A549 (cell line): ENCODE data around the gene AAK1. TPM values are rescaled to one million over a fixed set of nuclear protein-coding genes. Genes with fewer than 3 reads are reported as not detected.
"Not testable (repeated sequence)": the region's sequence is repeated elsewhere in the genome, so short reads cannot be mapped to it uniquely, and the experiment has no call there.

Experiments used
- ATAC-seq, 2 experiments: fragments of 200-7000 bp in 1 of 2; fragments of >200 bp in 1 of 2; cut with Nextera tagmentation in 1 of 2; cut with Tn5 transposase in 1 of 2; 3 replicates each; pipeline versions ENCODE4 v1.8.0 to v1.9.1; 2018 to 2020; ENCODE audit warnings: mild to moderate bottlenecking in 1 of 2, moderate library complexity in 1 of 2
- CTCF ChIA-PET: fragments of 300-600 bp; sonication (Branson Sonifier 250); formaldehyde crosslinking; extraction: SDS; loops from one replicate; lab custom pipeline; 2021; ENCODE audit warnings: antibody characterized with exemption, inconsistent platforms; lab: Yijun Ruan, JAX
- POLR2A ChIA-PET: fragments of 350-600 bp; formaldehyde crosslinking; extraction: SDS; loops from one replicate; lab custom pipeline; 2021; ENCODE audit warnings: antibody characterized with exemption, inconsistent platforms; lab: Yijun Ruan, JAX
- DNase-seq, 2 experiments: peaks; one replicate each; pipeline versions ENCODE4 v3.0.0 to v3.0.0-alpha.2; 2011 to 2016; ENCODE audit warnings: low read depth in 1 of 2, low spot score in 1 of 2
- FAIRE-seq: peaks from 2 replicates; lab custom pipeline; 2011; peaks lifted over from hg19 to GRCh38; lab: Jason Lieb, UNC
- H3K27ac ChIP-seq, 2 experiments: fragments of >200 bp; sonication (Bioruptor Twin); formaldehyde crosslinking; 3 replicates each; pipeline ENCODE4 v1.5.1; 2016 to 2017
- H3K4me1 ChIP-seq: fragments of >200 bp; sonication (Bioruptor Twin); formaldehyde crosslinking; 3 replicates; pipeline ENCODE4 v1.6.1; 2016
- H3K4me2 ChIP-seq: fragments of >200 bp; sonication (Bioruptor Twin); formaldehyde crosslinking; 3 replicates; pipeline ENCODE4 v1.6.1; 2016
- H3K4me3 ChIP-seq: fragments of >200 bp; sonication (Bioruptor Twin); formaldehyde crosslinking; 3 replicates; pipeline ENCODE4 v1.5.1; 2016
- H3K9me3 ChIP-seq: fragments of >200 bp; sonication (Bioruptor Twin); formaldehyde crosslinking; 3 replicates; pipeline ENCODE4 v1.6.1; 2016
- BHLHE40 ChIP-seq: IDR thresholded peaks from 2 replicates; pipeline ENCODE4 v1.6.1; 2012; ENCODE audit warnings: low read depth, low read length, inconsistent platforms
- FOSB ChIP-seq: fragments of 250-450 bp; sonication (Bioruptor Pico); IDR thresholded peaks from 2 replicates; pipeline ENCODE4 v1.5.0; 2020; ENCODE audit warnings: mild to moderate bottlenecking, moderate library complexity
- FOXS1 ChIP-seq: fragments of 250-450 bp; sonication (Bioruptor Pico); IDR thresholded peaks from 2 replicates; pipeline ENCODE4 v1.5.0; 2020; ENCODE audit warnings: mild to moderate bottlenecking, moderate library complexity
- GATA3 ChIP-seq: IDR thresholded peaks from 2 replicates; pipeline ENCODE4 v1.6.1; 2012; ENCODE audit warnings: borderline replicate concordance
- HDAC2 ChIP-seq: fragments of 200-600 bp; sonication (generic); IDR thresholded peaks from 2 replicates; pipeline ENCODE4 v1.6.1; 2016
- HEYL ChIP-seq: fragments of 250-450 bp; sonication (Bioruptor Pico); IDR thresholded peaks from 2 replicates; pipeline ENCODE4 v1.8.0; 2021; ENCODE audit warnings: mild to moderate bottlenecking, moderate library complexity
- HMGXB4 ChIP-seq: fragments of 250-450 bp; sonication (Bioruptor Pico); IDR thresholded peaks from 2 replicates; pipeline ENCODE4 v1.5.0; 2021; ENCODE audit warnings: mild to moderate bottlenecking, moderate library complexity, borderline replicate concordance
- JUN ChIP-seq, 2 experiments: fragments of >200 bp; sonication (Bioruptor Twin); formaldehyde crosslinking; IDR thresholded peaks; 2 replicates in 1 of 2; 3 replicates in 1 of 2; pipeline ENCODE4 v1.6.1; 2016 to 2017
- JUNB ChIP-seq: fragments of >200 bp; sonication (Bioruptor Twin); formaldehyde crosslinking; IDR thresholded peaks from 2 replicates; pipeline ENCODE4 v1.6.1; 2016
- MAFK ChIP-seq: fragments of 450-650 bp; IDR thresholded peaks from 2 replicates; pipeline ENCODE4 v1.6.1; 2014; ENCODE audit not compliant: partially characterized antibody
- MYC ChIP-seq: IDR thresholded peaks from 2 replicates; pipeline ENCODE4 v1.6.1; 2012; ENCODE audit warnings: mild to moderate bottlenecking, inconsistent platforms, low read length, improper control_type of control experiment, borderline replicate concordance
- PHF8 ChIP-seq: fragments of 200-600 bp; sonication (generic); IDR thresholded peaks from 2 replicates; pipeline ENCODE4 v1.6.1; 2016; ENCODE audit warnings: low read depth, mild to moderate bottlenecking, antibody characterized with exemption, moderate library complexity, borderline replicate concordance
- RCOR1 ChIP-seq: fragments of 150-350 bp; IDR thresholded peaks from 2 replicates; pipeline ENCODE4 v1.6.1; 2014; ENCODE audit warnings: antibody characterized with exemption, low read length, low read depth
- REST ChIP-seq: fragments of 200-600 bp; sonication (generic); IDR thresholded peaks from 2 replicates; pipeline ENCODE4 v1.6.1; 2016; ENCODE audit warnings: antibody characterized with exemption, mild to moderate bottlenecking, moderate library complexity
- TFCP2L1 ChIP-seq: fragments of 250-450 bp; sonication (Bioruptor Pico); IDR thresholded peaks from 2 replicates; pipeline ENCODE4 v1.5.0; 2021; ENCODE audit warnings: mild to moderate bottlenecking
- ZFP36 ChIP-seq: fragments of 450-650 bp; IDR thresholded peaks from 2 replicates; pipeline ENCODE4 v1.6.1; 2014; ENCODE audit warnings: borderline replicate concordance; ENCODE audit not compliant: partially characterized antibody
- WGBS: methylation state at CpG from one replicate; pipeline ENCODE4 v1.1.6; 2017; ENCODE audit errors: missing lambda C conversion rate; 5-methylcytosine and 5-hydroxymethylcytosine counted together
- polyA plus RNA-seq, 4 experiments: library from polyadenylated mRNA; depleted of rRNA in 3 of 4; stranded (reverse); fragments of >200 nt; fragmentation: RNase III in 1 of 4; extraction: RNeasy Plus Mini Kit Qiagen cat#74134 plus additional on column Dnase treatment in 1 of 4; gene quantifications; 2 replicates in 3 of 4; 3 replicates in 1 of 4; pipeline ENCODE4 v1.2.3, GENCODE V29; 2011 to 2017

Gene AAK1
- polyA plus RNA-seq, 2 of the 4 experiments (the other 2 are of a cell fraction), result 15.9 to 25.7 TPM

GRCh38 chr2:69449906-69450305 is 193.6 kb downstream of the AAK1 start (continued):
- TF ChIP-seq REST, result no peak
- no peak for TF ChIP-seq RCOR1
- TF ChIP-seq HMGXB4 (CRISPR knock-in tag), result no peak
- TF ChIP-seq FOSB (CRISPR knock-in tag), result no peak
- TF ChIP-seq GATA3, result no peak

- CTCF ChIA-PET, result interaction anchor here (0.7 to 1.3 kb wide), 2 partner anchors 8 to 16 kb away, joined by 3 to 4 read pairs; no protein-coding TSS in a partner anchor
- POLR2A ChIA-PET, result not testable (repeated sequence)
Measured at GRCh38 chr2:69443673-69444072, 199.9 kb downstream of the AAK1 start.

GRCh38 chr2:69439499-69439898 is 204.0 kb downstream of the AAK1 start:
- not testable (repeated sequence) for ATAC-seq, H3K4me3 ChIP-seq, DNase-seq, H3K27ac ChIP-seq, H3K4me2 ChIP-seq, H3K9me3 ChIP-seq, FAIRE-seq
- WGBS, result 94% methylated on average over 2 of the region's 2 CpGs
- CTCF ChIA-PET, result interaction anchor here (0.8 kb wide), 1 partner anchor 217 kb away, joined by 4 read pairs; no protein-coding TSS in a partner anchor
- POLR2A ChIA-PET, result interaction anchor here (0.6 kb wide), 1 partner anchor 981 kb away, joined by 3 read pairs; no protein-coding TSS in a partner anchor
- peaks cover 17% of the 10 kb centered on the region for H3K4me1 ChIP-seq

More at GRCh38 chr2:69443673-69444072, 199.9 kb downstream of the AAK1 start:
- H3K4me1 ChIP-seq, ATAC-seq, FAIRE-seq, DNase-seq, H3K9me3 ChIP-seq, H3K4me2 ChIP-seq, H3K27ac ChIP-seq, H3K4me3 ChIP-seq: not testable (repeated sequence)
- 85% methylated on average over 3 of the region's 3 CpGs for WGBS

GRCh38 chr2:69438580-69438979 is 205.0 kb downstream of the AAK1 start:
- Histone ChIP-seq H3K9me3 (no peaks in the 10 kb centered on the region), H3K27ac (peak overlapping the region in 1 of 2 experiments; percentile 95; a peak in 3 of 6 replicates), H3K4me3 (no peak overlapping the region), H3K4me1 (peaks cover 17% of the 10 kb centered on the region), H3K4me2 (no peak overlapping the region)
- TF ChIP-seq PHF8 (no peak), JUNB (no peak), BHLHE40 (no peak), REST (no peak), FOXS1 (CRISPR knock-in tag) (no peak), MYC (no peak), HEYL (CRISPR knock-in tag) (no peak), MAFK (no peak), ZFP36 (no peak), JUN (IDR thresholded peaks at IDR 0.05) (no peak), HDAC2 (no peak), TFCP2L1 (CRISPR knock-in tag) (no peak)
- CTCF ChIA-PET, result interaction anchor here (1.1 to 2.3 kb wide), 5 partner anchors 13 to 276 kb away, joined by 3 to 9 read pairs (median 5); no protein-coding TSS in a partner anchor
- ATAC-seq (no peak), DNase-seq (no peak), FAIRE-seq (no peak)
- POLR2A ChIA-PET, result interaction anchor here (1.2 kb wide), 1 partner anchor 52 kb away, joined by 3 read pairs; no protein-coding TSS in a partner anchor
- 92% methylated on average over 6 of the region's 6 CpGs for WGBS
